NCI-H146 (cell line): Measurements from ENCODE around the gene SP140L.
"Not testable (repeated sequence)": the region's sequence is repeated elsewhere in the genome, so short reads cannot be mapped to it uniquely, and the experiment has no call there.

Experiments used
- DNase-seq: peaks from one replicate; lab custom pipeline; 2025; lab: John Stamatoyannopoulos, UW

The SP140L gene

DNA sequence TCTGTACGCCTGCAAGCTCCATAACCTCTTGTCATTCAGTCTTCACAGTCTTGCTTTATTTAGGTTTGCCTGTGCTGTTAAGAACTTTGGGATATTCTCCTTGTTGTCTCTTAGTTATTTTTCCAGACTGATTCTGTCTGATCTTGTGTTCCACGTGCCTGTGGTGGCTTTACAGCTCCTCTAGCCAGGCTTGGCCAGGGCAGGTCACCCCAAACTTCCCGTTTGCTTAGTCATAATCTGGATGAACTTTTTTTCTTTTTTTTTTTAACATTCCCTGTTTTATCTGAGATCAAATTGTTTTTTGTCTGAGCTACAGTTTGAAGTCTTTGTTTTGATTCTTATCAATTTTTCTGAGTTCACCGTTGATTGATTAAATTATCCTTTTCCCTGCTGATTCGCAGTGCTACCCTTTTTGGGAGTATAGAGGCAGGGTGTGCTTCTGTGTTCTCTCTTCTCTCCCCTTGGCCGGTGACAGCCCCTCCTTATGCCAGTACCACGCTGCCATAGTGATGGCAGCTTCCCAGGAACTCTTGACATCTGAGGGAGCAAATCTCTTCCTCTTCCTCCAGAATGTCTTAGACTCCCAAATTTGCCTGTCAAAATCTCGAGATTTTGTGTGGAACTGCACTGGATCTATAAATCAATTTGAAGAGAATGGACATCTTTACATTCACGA lies 91.5 kb downstream of the SP140L start:
- no peak for DNase-seq

- DNase-seq: no peak
Measured at GRCh38 chr2:230419181-230419580, 92.2 kb downstream of the SP140L start.

GRCh38 chr2:230422149-230422548 lies 95.2 kb downstream of the SP140L start:
- DNase-seq: no peak

DNA sequence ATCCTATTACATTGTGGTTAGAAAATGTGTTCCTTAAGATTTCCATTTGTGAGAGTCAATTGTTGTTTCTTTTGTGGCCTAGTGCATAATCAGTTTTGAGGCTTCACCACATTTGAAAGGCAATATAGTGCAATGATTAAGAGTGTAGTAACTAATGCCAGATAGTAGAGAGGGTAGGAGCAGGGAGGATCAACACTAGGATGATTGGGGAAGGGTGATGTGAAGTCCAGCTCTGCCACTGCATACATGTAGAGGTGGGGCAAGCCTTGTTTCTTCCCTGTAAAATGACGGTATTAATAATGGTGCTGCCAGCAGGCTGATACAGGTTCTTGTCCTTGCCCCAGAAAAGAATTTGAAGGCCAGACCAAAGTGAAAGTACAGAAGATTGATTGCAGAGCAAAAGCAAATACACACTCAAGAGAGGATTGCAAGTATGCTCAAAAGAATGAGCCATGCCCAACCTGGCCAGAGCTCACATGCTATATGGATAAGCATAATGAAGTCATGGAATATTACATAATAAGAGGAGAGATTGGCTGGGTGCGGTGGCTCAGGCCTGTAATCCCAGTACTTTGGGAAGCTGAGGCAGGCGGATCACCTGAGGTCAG lies 97.0 kb downstream of the SP140L start:
- no peak for DNase-seq

- DNase-seq: no peak
Measured at GRCh38 chr2:230425377-230425776, 98.4 kb downstream of the SP140L start.

GRCh38 chr2:230429513-230429912 lies 102.5 kb downstream of the SP140L start:
- DNase-seq: no peak

DNA sequence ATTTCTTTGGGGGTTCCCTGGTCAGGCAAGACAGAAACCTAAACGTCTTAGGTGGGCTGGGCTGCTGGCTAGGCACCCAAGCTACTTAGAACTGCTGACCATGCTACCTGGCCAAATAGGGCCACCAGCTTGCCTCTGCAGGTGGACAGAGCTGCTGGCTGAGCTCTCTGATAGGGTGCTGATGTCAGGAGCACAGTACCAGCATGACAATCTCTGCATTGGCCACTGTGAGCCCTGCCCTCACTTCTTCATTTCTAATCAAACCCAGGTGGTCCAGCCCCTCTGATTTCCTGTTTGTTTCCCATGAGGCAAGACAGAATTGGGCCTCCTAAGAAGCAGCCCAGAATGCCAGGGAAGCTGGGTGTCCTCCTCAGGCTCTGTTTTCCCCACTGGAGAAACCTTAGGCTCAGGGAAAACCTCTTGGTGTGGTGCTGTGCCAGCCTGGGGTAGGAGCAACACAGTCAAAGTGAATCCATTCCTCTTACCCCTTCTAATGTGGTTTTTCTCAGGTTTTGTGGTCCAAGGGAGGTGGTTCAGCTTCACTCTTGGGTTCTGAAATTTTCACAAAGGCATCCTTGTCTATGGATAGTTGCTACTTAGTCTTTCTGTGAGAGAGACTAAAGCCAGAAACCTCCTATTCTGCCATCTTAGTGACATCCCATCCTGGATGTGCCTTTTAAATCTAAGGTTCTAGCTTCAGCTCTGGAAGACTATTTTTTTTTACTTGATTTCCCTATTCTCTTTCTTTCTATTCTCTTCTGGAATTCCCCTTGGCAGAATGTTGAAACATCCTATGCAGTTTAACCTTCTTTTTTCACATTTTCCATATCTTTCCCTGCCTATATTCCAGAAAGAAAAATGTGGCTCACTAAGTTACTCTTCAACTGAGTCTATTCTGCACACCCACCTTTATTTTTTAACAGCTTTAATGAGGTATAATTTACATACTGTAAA lies 104.2 kb downstream of the SP140L start:
- no peak for DNase-seq

GRCh38 chr2:230434677-230435324 lies 107.8 kb downstream of the SP140L start:
- no peak for DNase-seq

- DNase-seq: no peak
Measured at GRCh38 chr2:230435431-230435830, 108.4 kb downstream of the SP140L start.

DNA sequence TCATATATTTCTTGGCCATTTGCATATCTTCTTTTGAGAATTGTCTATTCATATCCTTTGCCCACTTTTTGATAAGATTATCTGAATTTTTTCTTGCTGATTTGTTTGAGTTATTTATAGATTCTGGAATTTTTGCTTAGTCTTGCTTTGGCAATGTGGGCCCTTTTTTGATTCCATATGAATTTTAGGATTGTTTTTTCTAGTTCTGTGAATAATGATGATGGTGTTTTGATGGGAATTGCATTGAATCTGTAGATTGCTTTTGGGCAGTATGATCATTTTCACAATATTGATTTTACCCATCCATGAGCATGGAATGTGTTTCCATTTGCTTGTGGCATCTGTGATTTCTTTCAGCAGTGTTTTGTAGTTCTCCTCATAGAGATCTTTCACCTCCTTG lies 112.1 kb downstream of the SP140L start:
- not testable (repeated sequence) for DNase-seq

- no peak for DNase-seq
Measured at GRCh38 chr2:230439590-230439989, 112.6 kb downstream of the SP140L start.

GRCh38 chr2:230441227-230441897 lies 114.4 kb downstream of the SP140L start:
- DNase-seq: no peak

DNA sequence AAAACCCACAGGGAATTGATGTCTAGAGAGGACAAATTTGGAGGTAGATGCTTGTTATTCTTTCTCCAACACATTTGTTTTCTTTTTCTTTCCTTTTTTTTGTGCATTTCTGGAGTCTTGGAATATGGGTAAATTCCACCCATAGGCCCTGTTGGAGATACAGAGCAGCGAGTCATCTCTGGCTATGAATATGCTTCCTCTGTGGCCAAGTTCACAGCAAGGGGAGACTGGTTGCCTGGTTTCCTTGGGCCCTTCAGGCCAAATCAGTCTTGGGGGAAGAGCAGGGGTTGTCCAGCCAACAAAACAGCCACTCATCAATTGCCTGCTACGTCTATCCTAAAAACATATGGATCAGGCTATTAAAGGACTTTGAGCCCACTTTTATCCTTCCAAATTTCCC lies 116.5 kb downstream of the SP140L start:
- no peak for DNase-seq

DNA sequence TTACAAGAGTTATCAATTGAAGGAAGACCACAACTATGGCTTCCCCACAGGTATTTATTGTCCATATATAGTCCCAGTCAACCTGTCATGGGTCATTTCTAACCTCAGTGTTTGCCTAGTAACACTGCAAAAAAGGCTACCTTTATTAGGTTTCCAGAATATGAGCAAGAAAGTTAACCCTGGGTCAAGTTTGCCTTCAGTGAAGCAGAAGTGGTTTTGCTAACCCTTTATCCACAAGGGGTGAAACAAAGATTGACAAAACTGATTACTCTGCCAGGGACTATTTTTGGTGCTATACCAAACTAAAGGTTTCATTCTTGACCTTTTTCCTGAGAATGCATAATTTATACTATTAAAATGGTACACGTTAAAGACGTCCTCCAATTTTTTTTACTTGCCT lies 117.8 kb downstream of the SP140L start:
- no peak for DNase-seq

GRCh38 chr2:230447036-230447435 lies 120.0 kb downstream of the SP140L start:
- no peak for DNase-seq

DNA sequence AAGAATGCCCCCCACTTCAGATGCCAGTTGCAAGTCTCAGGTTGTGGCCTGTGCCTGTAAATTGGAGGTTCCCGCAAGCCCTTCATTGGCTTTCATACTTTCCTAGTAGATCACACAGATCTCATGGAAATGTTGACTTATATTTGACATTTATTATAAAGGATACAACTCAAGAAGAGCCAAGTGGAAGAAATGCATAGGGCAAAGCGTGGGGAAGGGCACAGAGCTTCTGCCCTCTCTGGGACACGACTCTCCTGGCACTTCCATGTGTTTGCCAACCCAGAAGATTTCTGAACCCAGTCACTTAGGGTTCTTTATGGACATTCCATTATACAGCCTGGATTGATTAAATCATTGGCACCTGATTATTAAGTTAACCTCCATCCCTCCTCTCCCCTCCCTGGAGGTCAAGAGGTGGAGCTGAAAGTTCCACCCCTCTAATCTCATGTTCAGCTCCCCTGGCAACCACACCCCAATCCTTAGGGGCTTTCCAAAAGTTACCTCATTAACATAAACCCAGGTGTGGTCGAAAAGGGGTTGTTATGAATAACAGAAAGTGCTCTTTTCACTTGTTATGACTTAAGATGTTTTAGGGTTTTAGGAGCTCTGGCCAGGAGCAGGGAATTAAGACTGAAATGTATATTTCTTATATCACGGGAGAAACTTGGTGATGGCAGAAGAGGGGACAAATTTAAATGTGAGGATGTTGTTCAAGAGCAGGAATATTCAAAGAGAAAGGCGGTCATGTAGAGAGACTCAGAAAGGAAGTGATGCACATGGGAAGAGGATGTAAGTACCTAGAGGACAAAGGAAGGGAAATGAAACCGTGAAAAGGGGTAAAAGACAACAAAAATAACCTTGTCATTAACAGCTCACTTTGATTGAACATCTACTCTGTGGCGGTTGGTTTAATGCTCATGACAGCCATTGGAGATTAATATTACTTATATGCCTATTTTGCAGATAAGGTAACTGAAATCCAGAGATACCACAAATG lies 120.8 kb downstream of the SP140L start:
- DNase-seq: no peak

DNA sequence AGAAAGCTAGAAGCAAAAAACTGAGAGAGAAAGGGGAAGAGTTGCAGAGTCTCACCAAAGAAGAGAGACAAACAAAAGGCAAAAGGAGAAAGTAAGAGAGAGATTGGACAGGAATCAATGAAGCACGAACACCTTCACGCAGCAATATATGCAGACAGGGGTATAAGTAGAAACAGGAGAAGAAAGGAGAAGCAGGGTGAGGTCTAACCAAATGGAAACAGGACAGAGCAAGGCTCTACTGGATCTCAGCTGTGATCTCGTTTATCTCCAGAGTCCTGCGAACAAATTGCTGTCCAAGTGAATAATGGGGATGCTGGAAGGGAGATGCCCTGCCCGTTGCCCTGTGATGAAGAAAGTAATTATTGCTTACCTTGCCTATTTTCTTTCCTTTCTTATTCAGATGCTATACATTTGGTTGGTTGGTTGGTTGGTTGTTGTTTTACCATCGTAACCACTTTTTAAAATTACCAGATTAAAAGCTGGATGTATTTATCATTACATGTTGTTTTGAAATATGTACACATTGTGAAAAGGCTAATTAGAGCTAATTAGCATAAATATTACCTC lies 123.0 kb downstream of the SP140L start:
- no peak for DNase-seq

DNA sequence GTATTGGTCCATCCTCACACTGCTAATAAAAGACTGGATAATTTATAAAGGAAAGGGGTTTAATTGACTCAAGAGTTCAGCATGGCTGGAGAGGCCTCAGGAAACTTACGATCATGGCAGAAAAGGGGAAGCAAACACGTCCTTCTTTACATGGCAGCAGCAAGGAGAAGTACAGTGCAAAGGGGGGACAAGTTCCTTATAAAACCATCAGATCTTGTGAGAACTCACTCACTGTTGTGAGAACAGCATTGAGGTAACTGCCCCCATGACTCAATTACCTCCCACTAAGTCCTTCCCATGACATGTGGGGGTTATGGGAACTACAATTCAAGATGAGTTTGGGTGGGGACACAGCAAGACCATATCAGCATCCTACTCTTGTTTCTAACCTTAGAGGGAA lies 126.0 kb downstream of the SP140L start:
- no peak for DNase-seq
